H1 (cell line): Measurements from ENCODE around the gene DDX50. TPM values are rescaled to one million over a fixed set of nuclear protein-coding genes. Genes with fewer than 3 reads are reported as not detected.

Source experiments
- CTCF ChIA-PET: fragments of 300-600 bp; sonication (Branson Sonifier 250); formaldehyde crosslinking; loops from one replicate; lab custom pipeline; 2021; ENCODE audit not compliant: partially characterized antibody; lab: Charles Lee
- POLR2A ChIA-PET: fragments of 300-600 bp; sonication (Branson Sonifier 250); formaldehyde crosslinking; loops from one replicate; lab custom pipeline; 2021; ENCODE audit warnings: inconsistent platforms; ENCODE audit not compliant: partially characterized antibody; lab: Charles Lee
- DNase-seq, 2 experiments: peaks; one replicate each; pipeline versions ENCODE4 v3.0.0 to v3.0.0-alpha.2; 2010 to 2022; ENCODE audit warnings: low spot score in 2 of 2, low read depth in 1 of 2, mixed read lengths in 1 of 2
- FAIRE-seq: peaks from 2 replicates; lab custom pipeline; 2011; peaks lifted over from hg19 to GRCh38; lab: Jason Lieb, UNC
- H2AFZ ChIP-seq: 2 replicates; pipeline ENCODE4 v1.8.1; 2012; ENCODE audit warnings: low read length, inconsistent platforms
- H2AK5ac ChIP-seq: 2 replicates; pipeline ENCODE4 v1.6.1; 2013; ENCODE audit warnings: low read depth, low read length
- H2BK120ac ChIP-seq: replicated peaks from 2 replicates; pipeline ENCODE3; 2013; ENCODE audit warnings: low read depth, low read length, inconsistent platforms
- H2BK12ac ChIP-seq: 2 replicates; pipeline ENCODE4 v1.6.1; 2013; ENCODE audit warnings: low read depth, low read length
- H2BK15ac ChIP-seq: 2 replicates; pipeline ENCODE4 v1.6.1; 2013; ENCODE audit warnings: low read length
- H2BK20ac ChIP-seq: 2 replicates; pipeline ENCODE4 v1.6.1; 2013; ENCODE audit warnings: low read length
- H2BK5ac ChIP-seq: 2 replicates; pipeline ENCODE4 v1.6.1; 2013; ENCODE audit warnings: low read depth, low read length
- H3K14ac ChIP-seq: 2 replicates; pipeline ENCODE4 v1.6.1; 2013; ENCODE audit warnings: inconsistent platforms; ENCODE audit not compliant: insufficient read length
- H3K18ac ChIP-seq: 2 replicates; pipeline ENCODE4 v1.6.1; 2013; ENCODE audit warnings: low read length; ENCODE audit errors: extremely low read depth
- H3K23ac ChIP-seq: 2 replicates; pipeline ENCODE4 v1.6.1; 2013; ENCODE audit warnings: inconsistent platforms; ENCODE audit not compliant: insufficient read length
- H3K23me2 ChIP-seq: 2 replicates; pipeline ENCODE4 v1.6.1; 2013; ENCODE audit warnings: low read depth, low read length
- H3K27ac ChIP-seq: 2 replicates; pipeline ENCODE4 v1.6.1; 2011; ENCODE audit warnings: low read depth, low read length, inconsistent platforms
- H3K27me3 ChIP-seq, 4 experiments: replicated peaks in 1 of 4; 1 replicate in 1 of 4; 2 replicates in 3 of 4; pipeline versions ENCODE4 v1.6.1 to v1.8.1; 2011 to 2013; ENCODE audit warnings: low read length in 3 of 4, mild to moderate bottlenecking in 3 of 4, inconsistent platforms in 2 of 4, mixed read lengths in 2 of 4, moderate library complexity in 1 of 4; ENCODE audit not compliant: control insufficient read depth in 3 of 4, insufficient read depth in 3 of 4; ENCODE audit errors: extremely low read depth in 1 of 4
- H3K36me3 ChIP-seq, 4 experiments: 2 replicates each; pipeline versions ENCODE4 v1.6.1 to v1.8.1; 2011 to 2013; ENCODE audit warnings: mild to moderate bottlenecking in 4 of 4, low read length in 3 of 4, moderate library complexity in 2 of 4, control low read depth in 1 of 4, inconsistent platforms in 1 of 4; ENCODE audit not compliant: insufficient read depth in 4 of 4, control insufficient read depth in 2 of 4
- H3K4ac ChIP-seq: replicated peaks from 2 replicates; pipeline ENCODE3; 2013; ENCODE audit warnings: low read length, low read depth, mixed read lengths, inconsistent platforms; ENCODE audit not compliant: insufficient read length
- H3K4me1 ChIP-seq, 4 experiments: replicated peaks in 1 of 4; 1 replicate in 1 of 4; 2 replicates in 3 of 4; pipeline versions ENCODE4 v1.6.1 to v1.8.1; 2011 to 2013; ENCODE audit warnings: low read length in 3 of 4, inconsistent platforms in 2 of 4, mixed read lengths in 1 of 4; ENCODE audit not compliant: insufficient read depth in 4 of 4, control insufficient read depth in 3 of 4
- H3K4me2 ChIP-seq, 2 experiments: 2 replicates each; pipeline versions ENCODE4 v1.6.1 to v1.8.1; 2011 to 2013; ENCODE audit warnings: low read depth in 2 of 2, low read length in 2 of 2, control low read depth in 1 of 2, inconsistent platforms in 1 of 2, mild to moderate bottlenecking in 1 of 2; ENCODE audit not compliant: insufficient read depth in 1 of 2
- H3K4me3 ChIP-seq, 4 experiments: fragments of 200-600, 300-600 bp in 1 of 4; sonication (generic), shearing (Covaris generic), sonication (Bioruptor Twin) in 1 of 4; 2 replicates each; pipeline versions ENCODE4 v1.5.1 to v1.8.1; 2011 to 2016; ENCODE audit warnings: low read length in 4 of 4, low read depth in 3 of 4, control low read depth in 2 of 4, inconsistent platforms in 2 of 4, mild to moderate bottlenecking in 2 of 4, mixed read lengths in 1 of 4, moderate library complexity in 1 of 4; ENCODE audit not compliant: insufficient read depth in 2 of 4; ENCODE audit errors: extremely low read depth in 1 of 4
- H3K56ac ChIP-seq: replicated peaks from 2 replicates; pipeline ENCODE3; 2013; ENCODE audit warnings: low read depth, mild to moderate bottlenecking, mixed read lengths, low read length, inconsistent platforms; ENCODE audit not compliant: insufficient read length
- H3K79me1 ChIP-seq: 2 replicates; pipeline ENCODE4 v1.6.1; 2013; ENCODE audit warnings: low read depth, low read length, control low read depth
- H3K79me2 ChIP-seq, 2 experiments: 2 replicates each; pipeline versions ENCODE4 v1.6.1 to v1.8.1; 2012 to 2013; ENCODE audit warnings: low read length in 2 of 2, mild to moderate bottlenecking in 2 of 2, inconsistent platforms in 1 of 2; ENCODE audit not compliant: insufficient read depth in 2 of 2, control insufficient read depth in 1 of 2
- H3K9ac ChIP-seq, 4 experiments: replicated peaks in 1 of 4; 1 replicate in 1 of 4; 2 replicates in 3 of 4; pipeline versions ENCODE4 v1.6.1 to v1.8.1; 2011 to 2013; ENCODE audit warnings: low read depth in 3 of 4, low read length in 3 of 4, control low read depth in 2 of 4, mild to moderate bottlenecking in 2 of 4, moderate library complexity in 2 of 4, inconsistent platforms in 1 of 4; ENCODE audit errors: extremely low read depth in 1 of 4
- H3K9me3 ChIP-seq, 2 experiments: 2 replicates each; pipeline versions ENCODE4 v1.6.1 to v1.8.1; 2012 to 2013; ENCODE audit warnings: mild to moderate bottlenecking in 2 of 2, moderate library complexity in 2 of 2, control low read depth in 1 of 2, inconsistent platforms in 1 of 2, low read depth in 1 of 2, low read length in 1 of 2, mixed read lengths in 1 of 2; ENCODE audit not compliant: insufficient read depth in 2 of 2
- H4K20me1 ChIP-seq, 2 experiments: replicated peaks in 1 of 2; 2 replicates each; pipeline versions ENCODE3 to v1.8.1; 2011 to 2013; ENCODE audit warnings: inconsistent platforms in 2 of 2, low read length in 2 of 2, mild to moderate bottlenecking in 1 of 2; ENCODE audit not compliant: insufficient read depth in 2 of 2, control insufficient read depth in 1 of 2
- H4K5ac ChIP-seq: 2 replicates; pipeline ENCODE4 v1.6.1; 2013; ENCODE audit warnings: low read length, low read depth, mixed read lengths, inconsistent platforms; ENCODE audit not compliant: insufficient read length
- H4K8ac ChIP-seq: 2 replicates; pipeline ENCODE4 v1.8.0; 2013; ENCODE audit warnings: mild to moderate bottlenecking, moderate library complexity, low read length, inconsistent platforms; ENCODE audit not compliant: insufficient read depth; ENCODE audit errors: extremely low read depth
- H4K91ac ChIP-seq: replicated peaks from 2 replicates; pipeline ENCODE3; 2013; ENCODE audit warnings: low read length, mixed read lengths, inconsistent platforms; ENCODE audit not compliant: insufficient read length
- HDAC2 ChIP-seq, 2 experiments: fragments of 300-600 bp in 1 of 2; sonication (generic) in 1 of 2; IDR thresholded peaks; 2 replicates each; pipeline ENCODE4 v1.6.1; 2011 to 2012; ENCODE audit warnings: low read depth in 2 of 2, low read length in 2 of 2, mild to moderate bottlenecking in 2 of 2, moderate library complexity in 2 of 2, borderline replicate concordance in 1 of 2, inconsistent platforms in 1 of 2
- USF2 ChIP-seq: IDR thresholded peaks from 2 replicates; pipeline ENCODE4 v1.6.1; 2011; ENCODE audit warnings: low read length, improper control_type of control experiment
- WGBS, 2 experiments: shearing (Covaris generic) in 1 of 2; methylation state at CpG; one replicate each; pipeline versions ENCODE4 v1.1.6 to v1.1.7; 2013 to 2015; ENCODE audit warnings: low lambda C conversion rate in 2 of 2, mixed read lengths in 2 of 2, inconsistent platforms in 1 of 2, low coverage in 1 of 2, missing lambda C conversion rate in 1 of 2; ENCODE audit not compliant: insufficient replicate concordance in 2 of 2, insufficient coverage in 1 of 2, insufficient read length in 1 of 2; ENCODE audit errors: extremely low coverage in 1 of 2, missing lambda C conversion rate in 1 of 2; 5-methylcytosine and 5-hydroxymethylcytosine counted together
- polyA plus RNA-seq, 7 experiments: library from polyadenylated mRNA; depleted of rRNA in 3 of 7; stranded (reverse) in 5 of 7; unstranded in 2 of 7; fragments of >200 nt in 5 of 7; fragments of 200-250 nt in 2 of 7; gene quantifications; 1 replicate in 5 of 7; 2 replicates in 1 of 7; 4 replicates in 1 of 7; pipeline versions ENCODE4 v1.2.1 to v1.2.3, GENCODE V29; 2011 to 2013; ENCODE audit warnings: missing spikeins in 2 of 7, mixed read lengths in 2 of 7
- total RNA-seq: library from RNA; stranded (reverse); fragmentation: NEBNext Ultra II Directional; extraction: Animal tissue kit (Norgen Biotek cat#: 25700); gene quantifications from 2 replicates; pipeline ENCODE4 v1.2.1, GENCODE V29; 2021

The DDX50 gene
- total and polyA plus RNA-seq, 2 of the 8 experiments (the other 6 are each of a cell fraction or from before 2014, with no cell fraction given): 20.0 to 36.5 TPM

- Histone ChIP-seq H3K27ac (no peak overlapping the region), H2AK5ac (no peak overlapping the region), H3K18ac (peak overlapping the region; percentile 7), H2BK15ac (0 out of 2 replicates have a peak overlapping the region, but pooled peaks have one; percentile 9), H3K79me1 (no peaks in the 10 kb centered on the region), H2BK120ac (no peak overlapping the region), H3K4me3 (peak overlapping the region in 1 of 4 experiments; percentile 12; a peak in 2 of 8 replicates), H2BK5ac (no peak overlapping the region), H3K4me2 (peak overlapping the region; percentile 3 to 50), H4K91ac (no peak overlapping the region), H3K79me2 (no peaks in the 10 kb centered on the region), H3K4me1 (peaks cover 6 to 17% (median 14%) of the 10 kb centered on the region in 4 experiments; a peak in 5 of 7 replicates), H3K23ac (no peak overlapping the region), H3K23me2 (no peaks in the 10 kb centered on the region), H2BK12ac (no peak overlapping the region), H3K4ac (no peak overlapping the region), H2BK20ac (no peak overlapping the region), H3K9me3 (no peaks in the 10 kb centered on the region), H2AFZ (no peak overlapping the region), H3K56ac (no peak overlapping the region), H3K27me3 (no peaks in the 10 kb centered on the region), H4K5ac (no peak overlapping the region), H3K14ac (no peak overlapping the region), H4K20me1 (no peaks in the 10 kb centered on the region), H3K36me3 (no peaks in the 10 kb centered on the region), H4K8ac (no peak overlapping the region), H3K9ac (no peak overlapping the region)
- TF ChIP-seq USF2 (no peak), HDAC2 (IDR thresholded peaks at IDR 0.05; ENCODE audit: borderline replicate concordance in 1 of 2, low read depth in 2 of 2, low read length in 2 of 2) (peak in 1 of 2 experiments; percentile 61; a peak in 1 of 4 replicates)
- ChIA-PET POLR2A (interaction anchor here (1.0 kb wide), 1 partner anchor 23 kb away, joined by 8 read pairs; the partner anchor contains the start of gene DDX50), CTCF (interaction anchor here (1.2 to 1.6 kb wide), 3 partner anchors 11 to 55 kb away, joined by 3 to 5 read pairs (median 5); no protein-coding TSS in a partner anchor)
- 46% methylated on average over 1 of the region's 1 CpG; no CpG with 5 or more reads in 1 of the 2 experiments for WGBS, 2 experiments
- DNase-seq (no peak), FAIRE-seq (no peak)
Observed at GRCh38 chr10:68877482-68878110, 23.5 kb upstream of the DDX50 start.
